A204.1 (cell line): ENCODE measurements around the gene SLC39A3.
"Not testable (repeated sequence)": the region's sequence is repeated elsewhere in the genome, so short reads cannot be mapped to it uniquely, and the experiment has no call there.

Experiments used
- FAIRE-seq: peaks from 2 replicates; lab custom pipeline; 2012; peaks lifted over from hg19 to GRCh38; lab: Jason Lieb, UNC

Gene SLC39A3

GRCh38 chr19:2722541-2723344 lies 17.1 kb downstream of the SLC39A3 start:
- no peak for FAIRE-seq

GRCh38 chr19:2721570-2722540 lies 18.0 kb downstream of the SLC39A3 start:
- FAIRE-seq, result no peak

GRCh38 chr19:2720777-2721569 lies 18.8 kb downstream of the SLC39A3 start, which contains the start of gene DIRAS1:
Gene DIRAS1, minus strand, starts transcription at chr19:2721372. Its CDS starts 3,566 bp downstream, at chr19:2717806.
- no peak for FAIRE-seq

GRCh38 chr19:2719920-2720776 lies 19.7 kb downstream of the SLC39A3 start:
- no peak for FAIRE-seq

GRCh38 chr19:2719232-2719735 lies 20.5 kb downstream of the SLC39A3 start:
- FAIRE-seq, result no peak

- no peak for FAIRE-seq
Measured at GRCh38 chr19:2717638-2718541, 21.9 kb downstream of the SLC39A3 start.

- no peak for FAIRE-seq
Measured at GRCh38 chr19:2716722-2717637, 22.8 kb downstream of the SLC39A3 start.

GRCh38 chr19:2716275-2716650 lies 23.6 kb downstream of the SLC39A3 start:
- FAIRE-seq, result no peak

GRCh38 chr19:2715470-2716274 lies 24.1 kb downstream of the SLC39A3 start:
- FAIRE-seq, result no peak

GRCh38 chr19:2714531-2715269 lies 25.1 kb downstream of the SLC39A3 start:
- no peak for FAIRE-seq

- not testable (repeated sequence) for FAIRE-seq
Measured at GRCh38 chr19:2714102-2714501, 25.7 kb downstream of the SLC39A3 start.

GRCh38 chr19:2713170-2713569 lies 26.6 kb downstream of the SLC39A3 start:
- not testable (repeated sequence) for FAIRE-seq

GRCh38 chr19:2711875-2712205 lies 28.0 kb downstream of the SLC39A3 start:
- FAIRE-seq, result no peak

- no peak for FAIRE-seq
Measured at GRCh38 chr19:2711172-2711874, 28.5 kb downstream of the SLC39A3 start.

- FAIRE-seq, result no peak
Measured at GRCh38 chr19:2706251-2706650, 33.6 kb downstream of the SLC39A3 start.

- FAIRE-seq, result no peak
Measured at GRCh38 chr19:2703691-2704216, 36.1 kb downstream of the SLC39A3 start.

GRCh38 chr19:2703077-2703437 lies 36.8 kb downstream of the SLC39A3 start:
- no peak for FAIRE-seq
